Activated CD4-positive, alpha-beta T cell treated with anti-CD3 and anti-CD28 coated beads, Interleukin-2, amount 50 U/mL, for 1 hour (primary cell): ENCODE measurements around the gene PTH2.
"Not testable (repeated sequence)": the region's sequence is repeated elsewhere in the genome, so short reads cannot be mapped to it uniquely, and the experiment has no call there.

Source experiments
- DNase-seq: peaks from one replicate; pipeline ENCODE4 v3.0.0-alpha.2; 2020

Gene PTH2

GRCh38 chr19:49374665-49375434, 48.4 kb downstream of the PTH2 start:
- no peak for DNase-seq

GRCh38 chr19:49373174-49373573, 50.1 kb downstream of the PTH2 start:
- DNase-seq: not testable (repeated sequence)
